MM.1S (cell line): ENCODE results near the gene MAGI1.

Source experiments
- DNase-seq: peaks from one replicate; pipeline ENCODE4 v3.0.0-alpha.2; 2015
- H2AFZ ChIP-seq: fragments of 300-600 bp; sonication (generic); 2 replicates; pipeline ENCODE4 v1.6.0; 2016; ENCODE audit warnings: antibody characterized with exemption, low read length
- H3F3A ChIP-seq: fragments of 300-600 bp; sonication (generic); 2 replicates; pipeline ENCODE4 v1.6.1; 2016; ENCODE audit warnings: mild to moderate bottlenecking, antibody characterized with exemption, low read length, moderate library complexity, mixed read lengths; ENCODE audit not compliant: insufficient read depth
- H3K27ac ChIP-seq: fragments of 300-600 bp; sonication (generic); 2 replicates; pipeline ENCODE4 v1.5.1; 2016; ENCODE audit warnings: mild to moderate bottlenecking, low read length
- H3K27me3 ChIP-seq: fragments of 300-600 bp; sonication (generic); replicated peaks from 2 replicates; pipeline ENCODE4 v1.6.0; 2016; ENCODE audit warnings: low read length; ENCODE audit not compliant: insufficient read depth
- H3K36me3 ChIP-seq: fragments of 300-600 bp; sonication (generic); replicated peaks from 2 replicates; pipeline ENCODE4 v1.6.1; 2016; ENCODE audit warnings: mild to moderate bottlenecking, low read length, mixed read lengths; ENCODE audit not compliant: insufficient read depth
- H3K4me1 ChIP-seq: fragments of 300-600 bp; sonication (generic); 2 replicates; pipeline ENCODE4 v1.6.1; 2016; ENCODE audit warnings: low read length, mixed read lengths
- H3K4me2 ChIP-seq: fragments of 300-600 bp; sonication (generic); 2 replicates; pipeline ENCODE4 v1.6.0; 2016; ENCODE audit warnings: low read depth, low read length
- H3K4me3 ChIP-seq: fragments of 300-600 bp; sonication (generic); 2 replicates; pipeline ENCODE4 v1.5.1; 2016; ENCODE audit warnings: low read length, mixed read lengths
- H3K79me2 ChIP-seq: fragments of 300-600 bp; sonication (generic); 2 replicates; pipeline ENCODE4 v1.6.1; 2016; ENCODE audit warnings: mixed run types, low read length, mixed read lengths
- H3K9ac ChIP-seq: fragments of 300-600 bp; sonication (generic); 2 replicates; pipeline ENCODE4 v1.6.1; 2016; ENCODE audit warnings: low read length, mixed read lengths
- H3K9me2 ChIP-seq: fragments of 300-600 bp; sonication (generic); replicated peaks from 2 replicates; pipeline ENCODE4 v1.6.1; 2016; ENCODE audit warnings: mild to moderate bottlenecking, low read length, mixed read lengths; ENCODE audit not compliant: insufficient read depth
- H3K9me3 ChIP-seq: fragments of 300-600 bp; sonication (generic); replicated peaks from 2 replicates; pipeline ENCODE4 v1.6.1; 2016; ENCODE audit warnings: mild to moderate bottlenecking, low read length, mixed read lengths; ENCODE audit not compliant: insufficient read depth
- H4K20me1 ChIP-seq: fragments of 300-600 bp; sonication (generic); 2 replicates; pipeline ENCODE4 v1.6.1; 2016; ENCODE audit warnings: mild to moderate bottlenecking, low read length, moderate library complexity, mixed read lengths; ENCODE audit not compliant: insufficient read depth
- EZH2 ChIP-seq: fragments of 300-600 bp; sonication (generic); optimal IDR thresholded peaks from 2 replicates; pipeline ENCODE3; 2017; ENCODE audit warnings: low read depth, mild to moderate bottlenecking, antibody characterized with exemption, low read length, mixed read lengths
- EZH2phosphoT487 ChIP-seq: fragments of 300-600 bp; sonication (generic); IDR thresholded peaks from 2 replicates; pipeline ENCODE4 v1.6.1; 2018; ENCODE audit warnings: antibody characterized with exemption, low read length
- TF ChIP-seq, protein P1 (sequence below): fragments of 300-600 bp; sonication (generic); IDR thresholded peaks from 2 replicates; pipeline ENCODE4 v1.5.1; 2016; ENCODE audit warnings: antibody characterized with exemption, low read length, mixed read lengths

MAGI1 gene

DNA sequence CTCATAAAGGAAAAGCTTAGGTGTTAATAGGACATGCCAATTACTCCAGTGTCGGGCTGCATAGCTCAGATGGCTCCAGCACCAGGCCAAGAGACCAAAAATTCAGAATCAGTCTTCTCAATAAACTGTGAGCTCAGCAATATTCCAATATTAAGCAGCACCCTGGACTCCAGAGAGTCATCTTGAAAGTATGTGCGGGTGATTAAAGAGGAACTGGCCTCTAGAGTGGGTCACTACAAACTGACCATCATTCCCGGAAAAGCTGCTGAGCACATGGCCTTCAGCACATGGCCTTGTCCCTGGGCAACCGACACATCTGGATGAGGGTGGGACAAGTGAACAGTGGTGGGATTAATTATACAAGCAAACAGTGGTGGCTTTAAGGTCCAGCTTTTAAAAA, 59.0 kb downstream of the MAGI1 start:
- no peaks in the 10 kb centered on the region for H3K4me1 ChIP-seq
- no peak for TF ChIP-seq EZH2
- no peak for TF ChIP-seq EZH2phosphoT487
- TF ChIP-seq, protein P1, sequence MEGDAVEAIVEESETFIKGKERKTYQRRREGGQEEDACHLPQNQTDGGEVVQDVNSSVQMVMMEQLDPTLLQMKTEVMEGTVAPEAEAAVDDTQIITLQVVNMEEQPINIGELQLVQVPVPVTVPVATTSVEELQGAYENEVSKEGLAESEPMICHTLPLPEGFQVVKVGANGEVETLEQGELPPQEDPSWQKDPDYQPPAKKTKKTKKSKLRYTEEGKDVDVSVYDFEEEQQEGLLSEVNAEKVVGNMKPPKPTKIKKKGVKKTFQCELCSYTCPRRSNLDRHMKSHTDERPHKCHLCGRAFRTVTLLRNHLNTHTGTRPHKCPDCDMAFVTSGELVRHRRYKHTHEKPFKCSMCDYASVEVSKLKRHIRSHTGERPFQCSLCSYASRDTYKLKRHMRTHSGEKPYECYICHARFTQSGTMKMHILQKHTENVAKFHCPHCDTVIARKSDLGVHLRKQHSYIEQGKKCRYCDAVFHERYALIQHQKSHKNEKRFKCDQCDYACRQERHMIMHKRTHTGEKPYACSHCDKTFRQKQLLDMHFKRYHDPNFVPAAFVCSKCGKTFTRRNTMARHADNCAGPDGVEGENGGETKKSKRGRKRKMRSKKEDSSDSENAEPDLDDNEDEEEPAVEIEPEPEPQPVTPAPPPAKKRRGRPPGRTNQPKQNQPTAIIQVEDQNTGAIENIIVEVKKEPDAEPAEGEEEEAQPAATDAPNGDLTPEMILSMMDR: no peak
- H3K9me3 ChIP-seq: no peaks in the 10 kb centered on the region
- no peak for DNase-seq
- H3K4me2 ChIP-seq: no peak overlapping the region
- H3K79me2 ChIP-seq: no peaks in the 10 kb centered on the region
- H3K27me3 ChIP-seq: no peaks in the 10 kb centered on the region
- no peaks in the 10 kb centered on the region for H3K36me3 ChIP-seq
- H4K20me1 ChIP-seq: no peaks in the 10 kb centered on the region
- H3K9me2 ChIP-seq: no peaks in the 10 kb centered on the region
- H3K4me3 ChIP-seq: no peak overlapping the region
- no peaks in the 10 kb centered on the region for H3F3A ChIP-seq
- no peak overlapping the region for H3K27ac ChIP-seq
- no peak overlapping the region for H2AFZ ChIP-seq
- no peak overlapping the region for H3K9ac ChIP-seq

DNA sequence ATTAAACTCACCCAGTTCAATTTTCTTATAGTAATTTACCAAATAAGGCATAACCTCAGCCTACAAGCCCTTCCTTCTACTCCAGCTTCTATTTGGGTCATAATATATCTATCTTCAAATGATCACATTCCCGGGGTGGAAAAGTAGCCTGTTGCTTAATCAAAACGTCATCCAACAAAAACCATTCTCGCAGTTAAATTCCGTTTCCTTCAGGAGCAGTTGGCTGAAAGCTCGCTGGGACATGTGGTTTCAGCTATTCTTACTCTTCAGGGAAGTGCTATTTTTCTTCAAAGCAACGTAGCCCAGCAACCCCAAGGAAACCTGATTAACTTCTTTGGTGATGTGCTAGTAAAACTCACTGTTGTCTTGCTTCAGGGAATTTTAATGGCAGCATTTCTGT, 59.6 kb downstream of the MAGI1 start:
- Histone ChIP-seq H3K27ac (no peak overlapping the region), H3K79me2 (no peaks in the 10 kb centered on the region), H3K4me1 (no peaks in the 10 kb centered on the region), H3K9me2 (no peaks in the 10 kb centered on the region), H3K4me2 (no peak overlapping the region), H3K36me3 (no peaks in the 10 kb centered on the region), H4K20me1 (no peaks in the 10 kb centered on the region), H3K4me3 (no peak overlapping the region), H3K9me3 (no peaks in the 10 kb centered on the region), H3K27me3 (no peaks in the 10 kb centered on the region), H2AFZ (no peak overlapping the region), H3K9ac (no peak overlapping the region), H3F3A (no peaks in the 10 kb centered on the region)
- TF ChIP-seq EZH2phosphoT487 (no peak), EZH2 (no peak)
- TF ChIP-seq, protein P1: no peak
- no peak for DNase-seq

- Histone ChIP-seq H3K4me3 (no peak overlapping the region), H3K9me3 (no peaks in the 10 kb centered on the region), H2AFZ (no peak overlapping the region), H3K36me3 (no peaks in the 10 kb centered on the region), H3K9me2 (no peaks in the 10 kb centered on the region), H3K27me3 (no peaks in the 10 kb centered on the region), H4K20me1 (no peaks in the 10 kb centered on the region), H3K27ac (no peak overlapping the region), H3K79me2 (no peaks in the 10 kb centered on the region), H3K4me2 (no peak overlapping the region), H3K9ac (no peak overlapping the region), H3F3A (no peaks in the 10 kb centered on the region), H3K4me1 (no peaks in the 10 kb centered on the region)
- no peak for DNase-seq
- no peak for TF ChIP-seq EZH2
- no peak for TF ChIP-seq EZH2phosphoT487
- TF ChIP-seq, protein P1: no peak
Measured at GRCh38 chr3:65978116-65978515, 60.6 kb downstream of the MAGI1 start.
